Stimulated activated CD4-positive, alpha-beta T cell treated with anti-CD3 and anti-CD28 coated beads, Interleukin-15, amount 100 ng/mL, for 48 hours (primary cell): ENCODE measurements around the gene TRIM54.
"Not testable (repeated sequence)": the region's sequence is repeated elsewhere in the genome, so short reads cannot be mapped to it uniquely, and the experiment has no call there.

Source experiments
- DNase-seq, 2 donors: peaks; one replicate each; pipeline ENCODE4 v3.0.0-alpha.2; 2020; ENCODE audit warnings: low read depth in 2 of 2

Gene TRIM54

DNA sequence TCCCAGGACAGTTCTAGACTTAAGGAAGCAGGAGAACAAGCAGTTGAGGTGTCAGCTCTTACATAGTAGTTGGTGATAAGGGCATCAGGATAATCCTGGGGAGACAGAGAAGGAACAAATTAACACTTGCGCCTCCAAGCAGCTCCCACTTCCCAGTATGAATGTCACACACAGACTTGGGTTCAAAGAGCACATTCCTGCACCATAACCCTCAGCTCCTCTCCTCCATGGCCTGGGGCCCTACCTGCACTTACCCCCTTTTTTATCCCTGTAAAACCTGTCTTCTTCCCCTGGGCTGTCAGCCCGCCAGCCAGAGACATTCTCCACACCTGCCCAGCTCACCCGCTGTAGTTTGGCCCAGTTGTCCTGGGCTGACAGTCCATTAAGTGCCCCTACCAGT, 29.9 kb downstream of the TRIM54 start:
- DNase-seq, result no peak

DNA sequence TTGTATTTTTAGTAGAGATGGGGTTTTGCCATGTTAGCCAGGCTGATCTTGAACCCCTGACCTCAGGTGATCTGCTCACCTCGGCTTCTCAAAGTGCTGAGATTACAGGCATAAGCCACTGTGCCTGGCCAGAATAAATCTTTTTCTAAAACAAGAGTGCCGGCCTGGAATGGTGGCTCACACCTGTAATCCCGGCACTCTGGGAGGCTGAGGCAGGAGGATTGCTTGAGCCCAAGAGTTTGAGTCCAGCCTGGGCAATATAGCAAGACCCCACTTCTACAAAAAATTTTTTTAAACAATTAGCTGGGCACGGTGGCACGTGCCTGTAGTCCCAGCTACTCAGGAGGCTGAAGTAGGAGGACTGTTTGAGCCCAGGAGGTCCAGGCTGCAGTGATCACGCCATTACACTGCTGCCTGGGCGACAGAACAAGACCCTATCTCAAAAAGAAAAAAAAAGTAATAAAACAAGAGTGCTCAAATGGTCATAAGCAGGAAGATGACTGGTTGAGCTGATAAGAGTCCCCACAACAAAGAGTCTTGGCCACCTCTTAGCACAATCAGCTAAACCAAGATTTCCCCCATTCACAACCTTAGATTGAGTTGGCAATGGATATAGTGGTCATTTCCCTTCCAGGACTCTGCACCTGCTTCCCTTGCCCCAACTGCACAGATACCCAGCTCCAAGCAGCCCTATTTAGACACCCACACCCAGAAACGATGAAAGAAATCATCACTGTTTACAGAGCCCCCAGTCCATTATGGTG, 31.8 kb downstream of the TRIM54 start:
- no peak for DNase-seq

DNA sequence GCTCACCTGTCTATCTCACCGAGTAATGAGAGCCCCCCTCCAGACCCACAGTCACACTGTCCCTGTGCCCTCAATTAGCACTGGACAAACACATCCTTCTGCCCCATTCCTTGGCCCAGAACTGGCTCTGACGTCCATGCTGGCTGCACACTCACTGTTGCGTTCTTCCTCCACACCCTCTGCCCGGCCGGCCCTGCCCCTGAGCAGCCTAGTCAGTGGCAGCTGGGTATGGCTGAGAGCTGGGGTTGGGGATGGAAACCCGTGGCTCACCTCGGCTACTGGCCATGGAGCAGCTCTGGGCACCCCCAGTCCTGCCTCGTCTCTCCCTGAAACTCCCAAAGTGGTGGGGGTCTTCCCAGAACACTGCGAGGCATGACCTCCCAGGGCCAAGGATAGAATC, 32.5 kb downstream of the TRIM54 start:
- no peak for DNase-seq

DNA sequence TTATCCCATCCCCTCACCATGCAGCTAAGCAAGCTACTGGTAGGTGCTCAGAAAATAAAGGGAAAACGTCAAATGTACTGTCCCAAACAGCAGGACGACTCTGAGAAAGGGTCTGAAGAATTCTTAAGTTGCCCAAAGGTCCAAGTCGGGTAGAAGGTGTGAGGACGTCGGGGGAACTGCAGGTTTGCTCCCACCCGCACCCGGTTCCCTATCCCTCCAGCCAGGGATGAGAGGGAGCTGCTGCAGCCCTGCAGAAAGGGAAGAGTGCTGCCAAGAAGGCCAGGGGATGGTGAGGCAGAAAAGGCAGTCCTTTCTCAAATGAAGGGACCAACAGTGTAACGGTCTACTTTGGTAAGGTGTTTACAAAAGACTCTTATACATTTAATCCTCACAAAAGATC, 32.9 kb downstream of the TRIM54 start:
- DNase-seq, result no peak

DNA sequence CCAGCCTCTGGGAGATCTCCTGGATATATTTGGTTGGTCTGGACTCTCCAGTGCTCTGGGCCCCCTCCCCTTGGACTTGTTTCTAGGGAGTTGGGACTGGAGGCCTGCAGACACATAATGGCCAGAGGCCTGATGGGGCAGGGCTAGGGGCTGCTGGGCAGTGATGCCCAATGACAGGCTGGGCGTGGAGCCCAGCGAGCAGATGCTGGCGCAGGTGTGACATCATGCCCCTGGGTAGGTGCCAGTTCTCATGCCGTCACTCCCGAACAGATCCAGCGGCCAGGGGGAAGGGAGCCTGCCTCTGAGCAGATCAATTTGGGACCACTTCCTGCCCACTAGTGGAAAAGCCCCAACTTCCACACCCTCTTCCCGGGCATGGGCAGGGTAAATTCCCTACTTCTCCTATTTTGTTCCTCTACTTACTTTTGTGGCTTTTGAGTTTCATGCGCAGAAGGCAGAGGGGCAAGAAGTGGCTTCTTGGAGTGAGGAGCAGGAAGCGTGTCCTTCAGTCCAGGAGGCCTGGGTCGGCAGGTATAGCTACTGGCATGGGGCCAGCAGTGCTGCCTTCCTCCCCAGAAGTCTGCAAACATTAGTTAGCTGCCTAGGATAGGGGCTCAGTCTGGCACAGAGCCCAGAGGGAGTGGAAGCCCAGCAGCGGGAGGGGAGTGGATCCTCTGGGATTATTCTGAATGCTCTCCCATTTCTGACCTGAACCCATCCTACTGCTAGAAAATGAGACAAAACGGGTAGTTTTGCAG, 34.6 kb downstream of the TRIM54 start:
- no peak for DNase-seq

DNA sequence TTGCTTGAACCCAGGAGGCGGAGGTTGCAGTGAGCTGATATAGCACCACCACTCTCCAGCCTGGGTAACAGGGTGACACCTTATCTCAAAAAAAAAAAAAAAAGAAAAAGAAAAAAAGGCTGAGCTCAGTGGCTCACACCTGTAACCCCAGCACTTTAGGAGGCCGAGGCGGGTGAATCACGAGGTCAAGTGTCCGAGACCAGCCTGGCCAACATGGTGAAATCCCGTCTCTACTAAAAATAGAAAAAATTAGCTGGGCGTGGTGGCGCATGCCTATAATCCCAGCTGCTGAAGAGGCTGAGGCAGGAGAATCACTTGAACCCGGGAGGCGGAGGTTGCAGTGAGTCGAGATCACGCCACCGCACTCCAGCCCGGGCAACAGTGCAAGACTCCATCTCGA, 37.6 kb downstream of the TRIM54 start:
- DNase-seq, result not testable (repeated sequence)

DNA sequence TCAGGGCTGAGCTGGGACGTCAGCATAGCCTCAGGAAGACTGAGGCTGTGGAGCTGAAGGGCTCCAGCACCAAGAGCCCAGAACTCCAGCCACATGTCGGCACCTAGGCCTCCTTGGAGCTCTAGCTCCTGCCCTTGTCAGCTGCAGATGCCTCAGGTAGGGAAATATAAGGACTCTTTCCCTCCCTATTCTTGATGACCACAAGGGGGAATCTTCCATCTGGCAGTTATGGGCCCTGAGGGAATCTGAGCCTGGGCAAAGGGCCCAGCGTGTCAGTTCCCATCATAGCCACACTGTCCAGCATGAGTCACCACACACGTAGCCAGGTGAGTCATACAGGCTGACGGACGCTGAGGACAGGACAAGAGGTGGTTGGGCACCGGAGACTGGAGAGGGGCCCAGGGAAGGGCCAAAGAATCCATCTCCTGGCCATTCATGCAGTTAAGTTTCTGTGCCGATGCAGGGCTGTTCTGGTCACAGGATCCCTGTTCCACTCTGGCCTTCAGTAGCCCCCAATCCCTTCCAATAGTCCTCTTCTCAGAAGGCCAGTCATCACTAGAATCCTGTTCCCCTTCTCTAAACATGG, 38.8 kb downstream of the TRIM54 start:
- no peak for DNase-seq

DNA sequence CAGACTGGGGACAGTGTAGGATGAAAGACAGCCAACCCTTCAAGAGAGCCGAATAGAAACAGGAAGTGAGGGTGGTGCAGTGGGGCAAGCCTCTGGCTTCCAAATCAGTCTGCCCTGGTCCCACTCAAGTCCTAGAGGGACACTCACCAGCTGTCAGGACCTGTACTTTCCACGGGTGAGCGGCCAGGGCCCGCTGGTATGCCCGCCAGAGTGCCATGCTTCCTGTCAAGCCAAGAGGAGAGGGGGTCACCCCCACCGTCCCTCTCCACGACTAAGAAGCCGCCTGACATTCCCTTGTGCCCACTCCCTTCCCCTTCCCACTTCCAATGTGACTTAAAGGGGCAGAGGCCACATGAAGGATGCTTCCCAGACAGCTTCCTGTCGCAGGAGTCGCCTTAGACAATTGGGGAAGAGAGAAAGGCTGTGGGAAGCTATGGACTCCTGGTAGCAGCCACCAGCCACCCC, 40.1 kb downstream of the TRIM54 start:
- no peak for DNase-seq

DNA sequence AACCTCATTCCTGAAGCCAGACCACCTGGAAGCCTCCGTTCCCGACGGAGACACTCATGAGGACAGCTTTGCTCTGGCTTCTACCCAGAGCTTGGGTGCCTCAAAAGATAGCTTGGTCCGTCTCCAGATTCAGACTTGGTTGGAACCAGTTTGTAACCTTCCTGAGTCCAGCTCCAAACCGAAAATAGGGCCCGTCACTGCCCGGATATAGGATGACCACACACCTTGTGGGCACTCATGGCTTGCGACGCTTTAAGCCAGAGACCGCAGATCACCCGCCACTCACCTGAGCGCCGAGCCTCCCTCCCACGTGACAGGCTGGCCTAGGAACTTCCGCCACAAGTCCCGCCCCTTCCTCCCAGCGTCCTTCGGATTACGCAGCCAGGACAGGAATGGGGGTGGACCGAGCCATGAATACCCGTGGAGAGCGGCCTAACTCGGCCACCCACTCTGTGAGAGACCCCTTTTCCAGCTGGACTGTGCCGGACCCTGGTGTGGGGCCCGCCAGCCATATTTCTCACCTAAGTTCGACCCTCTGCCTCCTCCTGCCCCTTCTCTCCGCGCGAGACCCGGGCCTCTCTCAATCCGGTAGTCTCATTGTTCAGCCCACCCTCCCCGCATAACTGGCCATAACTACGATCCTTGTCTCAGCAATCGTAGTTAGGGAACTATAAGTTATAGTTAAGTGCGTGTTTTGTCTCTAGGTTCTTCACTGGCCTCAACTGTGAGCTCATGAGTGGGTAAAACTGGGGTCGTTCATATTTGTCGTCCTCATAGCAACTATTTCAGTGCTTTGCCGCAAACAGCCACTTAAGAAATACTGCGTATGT, 40.8 kb downstream of the TRIM54 start, which contains the start of gene MPV17:
Gene MPV17 (minus strand): TSS at position 332 of the 830 bp plus-strand sequence. CDS start 580 bp downstream, outside the sequence.
- DNase-seq, result peak; percentile 79 to 87

DNA sequence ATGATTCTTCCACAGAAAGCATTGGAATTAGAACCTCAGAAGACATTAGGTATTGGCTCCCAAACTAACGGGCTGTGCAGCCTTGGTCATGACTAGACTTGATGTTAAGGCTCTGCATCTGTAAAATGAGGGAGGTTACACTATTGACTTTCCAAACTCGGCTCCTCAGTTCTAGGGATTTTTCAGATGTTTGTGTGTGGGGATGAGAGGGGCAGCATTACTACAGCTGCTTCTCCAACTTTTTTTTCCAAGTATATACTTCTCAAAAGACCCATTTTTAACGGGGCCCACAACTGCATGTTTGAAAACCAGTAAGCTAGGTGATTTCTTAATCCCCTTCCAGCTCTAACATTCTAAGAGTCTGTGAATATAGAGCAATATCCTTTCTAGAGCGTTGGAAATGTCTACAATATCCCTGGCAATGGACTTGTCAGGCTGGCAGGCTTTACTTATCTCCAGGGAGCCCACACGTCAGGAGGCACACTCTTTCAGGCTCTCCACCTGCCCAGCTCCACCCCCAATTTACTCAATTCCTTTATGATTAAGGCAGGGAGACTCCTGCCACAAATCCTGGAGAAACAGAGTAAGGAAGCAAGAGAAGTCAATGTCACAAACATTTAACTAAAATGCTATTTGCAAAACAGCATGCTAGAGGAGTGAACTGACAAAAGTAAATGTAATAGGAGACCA, 41.5 kb downstream of the TRIM54 start:
- DNase-seq, result no peak

DNA sequence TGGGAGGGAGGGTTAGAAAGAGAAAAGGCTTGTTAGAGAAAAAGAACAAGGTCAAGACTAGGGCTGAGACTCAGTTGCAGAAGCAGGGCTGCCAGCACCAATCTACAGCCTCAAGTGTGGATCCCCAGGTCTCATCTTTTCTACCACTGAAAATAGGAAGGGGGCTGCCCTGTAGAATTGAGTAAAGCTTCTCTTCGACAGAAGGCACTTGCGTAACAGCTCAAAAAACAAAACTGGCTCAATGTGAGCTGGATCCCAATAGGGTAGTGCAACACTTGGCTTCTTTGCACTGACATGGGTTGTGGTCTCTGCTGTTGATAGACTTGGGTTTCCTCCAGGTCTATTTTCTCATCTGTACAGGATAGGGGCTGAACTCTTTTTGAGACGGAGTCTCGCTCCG, 42.5 kb downstream of the TRIM54 start:
- no peak for DNase-seq

DNA sequence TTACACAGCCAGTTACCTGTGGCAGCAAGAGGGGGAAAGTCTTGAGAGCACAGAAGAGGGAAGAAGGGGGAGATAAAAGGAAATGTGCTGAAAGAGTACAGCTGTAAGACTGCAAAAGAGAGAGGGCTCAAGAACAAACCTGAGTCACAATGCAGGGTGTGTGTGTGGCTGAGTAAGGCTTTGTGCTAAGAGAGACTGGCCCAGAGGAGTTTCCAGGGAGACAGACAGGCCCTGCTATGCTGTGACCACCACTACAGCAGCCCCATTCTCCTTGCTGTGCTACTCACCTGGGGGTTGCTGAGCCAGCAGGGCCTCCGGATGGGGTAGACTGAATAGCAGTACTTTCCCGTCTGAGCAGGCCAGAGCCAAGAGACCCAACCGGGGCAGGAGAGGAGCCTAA, 53.1 kb downstream of the TRIM54 start:
- DNase-seq, result no peak

DNA sequence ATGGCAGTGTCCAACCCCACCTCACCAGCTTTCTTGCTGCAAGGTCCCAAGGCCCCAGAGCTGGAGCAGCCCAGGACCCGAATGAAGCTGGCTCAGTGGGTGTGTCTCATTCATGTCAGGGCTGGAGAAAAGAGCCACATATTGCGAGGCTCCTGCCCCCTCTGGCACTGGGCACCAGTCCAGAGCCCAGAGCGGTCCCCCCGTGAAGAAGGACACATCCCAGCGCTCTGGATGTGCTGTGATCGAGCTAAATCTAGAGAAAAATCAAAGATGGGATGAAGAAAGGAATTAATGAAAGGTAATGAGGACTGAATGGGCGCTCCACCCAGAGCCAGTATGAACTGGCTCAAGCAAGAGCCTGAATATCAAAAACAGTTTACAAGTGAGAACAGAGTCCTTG, 53.9 kb downstream of the TRIM54 start:
- no peak for DNase-seq

DNA sequence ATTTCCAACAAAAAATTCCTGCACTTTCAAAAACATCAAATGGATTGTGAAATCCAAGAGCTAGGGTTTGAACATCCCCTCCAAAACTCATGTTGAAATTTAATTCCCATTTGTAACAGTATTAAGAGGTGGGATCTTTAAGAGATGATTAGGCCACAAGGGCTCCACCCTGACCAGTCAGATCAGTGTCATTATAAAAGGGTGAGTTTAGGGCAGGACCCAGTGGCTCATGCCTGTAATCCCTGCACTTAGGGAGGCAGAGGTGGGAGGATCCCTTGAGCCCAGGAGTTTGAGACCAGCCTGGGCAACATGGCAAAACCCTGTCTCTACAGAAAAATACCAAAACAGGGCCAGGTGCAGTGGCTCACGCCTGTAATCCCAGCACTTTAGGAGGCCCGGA, 65.4 kb downstream of the TRIM54 start:
- no peak for DNase-seq

DNA sequence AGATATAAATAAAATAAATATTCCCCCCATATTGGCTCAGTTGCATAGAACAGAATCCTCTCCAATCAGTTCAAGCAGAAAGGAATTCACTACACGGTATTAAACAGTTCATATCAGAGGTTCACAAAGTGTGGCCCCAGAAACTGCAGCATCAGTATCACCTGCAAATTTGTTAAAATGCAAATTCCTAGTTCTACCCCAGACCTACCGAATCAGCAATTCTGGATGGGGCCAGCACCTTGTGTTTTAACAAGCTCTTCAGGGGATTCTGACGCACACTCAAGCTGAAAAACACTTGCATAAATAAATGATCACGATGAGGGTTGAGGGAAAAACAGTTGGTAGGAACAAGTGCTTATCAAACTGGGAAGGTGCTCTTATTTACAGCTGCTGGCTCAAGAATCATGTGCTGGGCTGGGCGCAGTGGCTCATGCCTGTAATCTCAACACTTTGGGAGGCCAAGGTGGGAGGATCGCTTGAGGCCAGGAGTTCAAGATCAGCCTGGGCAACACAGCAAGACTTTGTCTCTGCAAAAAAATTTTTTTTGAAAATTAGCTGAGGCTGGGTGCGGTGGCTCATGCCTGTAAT, 68.0 kb downstream of the TRIM54 start:
- no peak for DNase-seq

DNA sequence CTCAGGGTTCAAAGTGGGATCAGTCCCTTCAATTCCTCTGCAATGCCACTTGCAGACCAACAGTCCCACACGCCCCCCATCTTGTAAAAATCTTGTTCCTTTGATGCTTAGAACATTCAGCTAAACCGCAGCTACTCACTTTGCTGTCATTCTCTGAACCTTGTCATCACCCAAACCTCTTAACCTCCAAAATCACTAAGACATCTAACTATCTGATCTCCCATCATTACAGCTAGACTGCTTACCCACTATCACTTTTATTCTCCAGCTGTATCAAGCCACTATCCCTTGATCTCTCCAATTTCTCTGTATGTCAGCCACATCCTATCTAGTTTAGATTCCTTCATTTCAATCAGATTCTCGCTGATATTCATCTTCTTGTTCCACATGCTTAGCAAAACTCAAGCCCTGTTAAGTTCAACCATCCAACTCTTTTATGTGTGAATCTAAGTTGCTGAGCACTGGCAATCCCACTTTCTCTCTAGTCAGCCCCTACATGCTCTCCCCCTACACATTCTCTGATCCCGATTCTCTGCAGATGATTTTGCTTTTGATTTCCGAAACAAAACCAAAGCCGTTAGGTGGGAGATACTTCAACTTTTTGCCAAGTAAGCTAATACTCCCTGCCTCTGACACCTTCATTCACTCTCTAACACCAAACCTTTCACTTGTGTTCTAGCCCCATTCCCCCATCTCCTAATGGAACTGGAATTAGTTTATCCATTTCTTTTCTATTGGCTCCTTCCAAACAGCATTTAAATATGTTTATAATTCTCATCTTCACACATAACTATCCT, 69.8 kb downstream of the TRIM54 start:
- DNase-seq, result peak in 1 of 2 donors; percentile 4

DNA sequence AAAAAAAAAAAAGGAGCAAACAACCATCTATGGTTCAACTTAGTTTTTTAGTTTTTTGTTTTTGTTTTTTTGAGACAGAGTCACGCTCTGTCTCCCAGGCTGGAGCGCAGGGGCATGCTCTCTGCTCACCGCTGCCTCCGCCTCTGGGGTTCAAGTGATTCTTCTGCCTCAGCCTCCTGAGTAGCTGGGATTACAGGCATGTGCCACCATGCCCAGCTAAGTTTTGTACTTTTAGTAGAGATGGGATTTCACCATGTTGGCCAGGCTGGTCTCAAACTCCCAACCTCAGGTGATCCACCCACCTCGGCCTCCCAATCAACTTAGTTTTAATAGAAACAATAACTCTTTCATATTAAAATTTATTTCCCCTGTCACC, 71.1 kb downstream of the TRIM54 start:
- not testable (repeated sequence) for DNase-seq

DNA sequence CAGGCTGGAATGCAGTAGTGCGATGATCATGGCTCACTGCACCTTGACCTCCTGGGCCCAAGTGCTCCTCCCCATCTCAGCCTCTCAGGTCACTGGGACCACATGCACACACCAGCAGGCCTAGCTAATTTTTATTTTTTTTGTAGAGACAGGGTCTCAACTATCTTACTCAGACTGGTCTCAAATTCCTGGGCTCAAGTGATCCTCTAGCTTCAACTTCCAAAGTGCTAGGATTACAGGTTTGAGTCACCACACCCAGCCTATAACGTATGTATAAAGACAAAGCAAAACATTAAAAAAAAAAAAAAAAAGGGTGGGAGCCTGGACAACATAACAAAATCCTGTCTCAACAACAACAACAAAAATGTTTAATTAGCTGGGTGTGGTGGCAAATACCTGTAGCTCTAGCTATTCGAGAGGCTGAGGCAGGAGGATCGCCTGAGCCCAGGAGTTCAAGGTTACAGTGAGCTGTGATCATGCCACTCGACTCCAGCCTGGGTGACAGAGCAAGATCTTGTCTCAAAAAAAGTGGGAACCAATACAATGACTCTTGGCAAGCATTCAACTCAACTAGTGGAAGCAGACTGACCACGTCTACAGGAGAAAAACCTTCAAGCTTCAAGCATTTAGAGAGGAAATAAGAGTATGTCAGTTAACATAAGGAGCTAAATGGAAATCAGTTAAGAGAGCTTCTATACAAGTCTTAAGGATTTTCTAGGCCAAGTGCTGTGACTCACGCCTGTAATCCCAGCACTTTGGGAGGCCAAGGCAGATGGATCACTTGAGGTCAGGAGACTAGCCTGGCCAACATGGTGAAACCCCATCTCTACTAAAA, 71.8 kb downstream of the TRIM54 start:
- DNase-seq, result no peak

DNA sequence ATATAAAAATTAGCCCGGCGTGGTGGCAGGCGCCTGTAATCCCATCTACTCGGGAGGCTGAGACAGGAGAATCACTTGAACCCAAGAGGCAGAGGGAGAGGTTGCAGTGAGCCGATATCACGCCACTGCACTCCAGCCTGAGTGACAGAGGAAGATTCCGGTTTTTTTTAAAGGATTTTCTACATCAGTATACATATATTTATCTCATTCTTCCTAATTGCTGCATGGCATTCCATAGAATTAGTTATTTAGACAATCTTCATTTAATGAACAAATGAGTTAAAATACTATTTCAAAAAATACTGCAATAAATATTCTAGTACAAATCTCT, 72.3 kb downstream of the TRIM54 start:
- DNase-seq, result no peak
